ENCODE results near the gene MYCBPAP.

MYCBPAP gene

DNA sequence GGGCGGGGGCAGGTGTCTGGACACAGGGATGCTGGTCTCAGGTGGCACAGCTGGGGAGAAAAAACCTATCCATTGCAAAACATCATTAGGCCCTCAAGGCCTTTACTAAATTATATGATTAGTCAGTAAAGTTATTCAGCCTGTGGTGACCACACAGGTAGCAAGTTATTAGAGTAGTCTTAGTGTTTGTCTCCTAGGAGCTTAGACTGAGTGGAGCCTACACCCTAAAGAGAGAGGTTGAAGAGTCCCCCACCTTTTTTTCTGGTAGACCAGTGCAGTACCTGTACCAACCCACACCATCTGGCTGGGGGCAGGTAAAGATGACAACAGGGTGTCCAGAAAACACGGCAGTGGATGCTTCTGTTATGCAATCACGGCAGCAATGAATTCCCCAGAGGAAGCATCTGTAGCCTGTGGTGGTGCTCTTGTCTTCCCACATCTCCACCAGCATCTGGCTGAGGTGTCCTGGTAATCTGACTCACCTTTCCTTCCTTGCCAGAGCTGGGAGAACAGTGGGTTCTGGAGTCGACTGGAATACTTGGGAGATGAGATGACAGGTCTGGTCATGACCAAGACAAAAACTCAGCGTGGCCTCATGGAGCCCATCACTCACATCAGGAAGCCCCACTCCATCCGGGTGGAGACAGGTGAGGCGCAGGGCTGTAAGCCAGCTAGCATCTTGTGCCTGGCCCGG, 11.0 kb downstream of the MYCBPAP start:
- H3K4me3 ChIP-seq (replicated peaks; ENCODE audit: low read depth, low read length) = no peak overlapping the region
- H3K27me3 ChIP-seq (replicated peaks; ENCODE audit: control insufficient read depth, insufficient read depth, low read length) = no peaks in the 10 kb centered on the region
- TF ChIP-seq, protein P1, sequence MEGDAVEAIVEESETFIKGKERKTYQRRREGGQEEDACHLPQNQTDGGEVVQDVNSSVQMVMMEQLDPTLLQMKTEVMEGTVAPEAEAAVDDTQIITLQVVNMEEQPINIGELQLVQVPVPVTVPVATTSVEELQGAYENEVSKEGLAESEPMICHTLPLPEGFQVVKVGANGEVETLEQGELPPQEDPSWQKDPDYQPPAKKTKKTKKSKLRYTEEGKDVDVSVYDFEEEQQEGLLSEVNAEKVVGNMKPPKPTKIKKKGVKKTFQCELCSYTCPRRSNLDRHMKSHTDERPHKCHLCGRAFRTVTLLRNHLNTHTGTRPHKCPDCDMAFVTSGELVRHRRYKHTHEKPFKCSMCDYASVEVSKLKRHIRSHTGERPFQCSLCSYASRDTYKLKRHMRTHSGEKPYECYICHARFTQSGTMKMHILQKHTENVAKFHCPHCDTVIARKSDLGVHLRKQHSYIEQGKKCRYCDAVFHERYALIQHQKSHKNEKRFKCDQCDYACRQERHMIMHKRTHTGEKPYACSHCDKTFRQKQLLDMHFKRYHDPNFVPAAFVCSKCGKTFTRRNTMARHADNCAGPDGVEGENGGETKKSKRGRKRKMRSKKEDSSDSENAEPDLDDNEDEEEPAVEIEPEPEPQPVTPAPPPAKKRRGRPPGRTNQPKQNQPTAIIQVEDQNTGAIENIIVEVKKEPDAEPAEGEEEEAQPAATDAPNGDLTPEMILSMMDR (IDR thresholded peaks at IDR 0.05; ENCODE audit: insufficient read depth, low read length, poor library complexity, severe bottlenecking) = no peak
- no peaks in the 10 kb centered on the region for H3K36me3 ChIP-seq (ENCODE audit: control insufficient read depth, insufficient read depth, low read length)
- DNase-seq (ENCODE audit: extremely low read depth, insufficient read length) = no peak

DNA sequence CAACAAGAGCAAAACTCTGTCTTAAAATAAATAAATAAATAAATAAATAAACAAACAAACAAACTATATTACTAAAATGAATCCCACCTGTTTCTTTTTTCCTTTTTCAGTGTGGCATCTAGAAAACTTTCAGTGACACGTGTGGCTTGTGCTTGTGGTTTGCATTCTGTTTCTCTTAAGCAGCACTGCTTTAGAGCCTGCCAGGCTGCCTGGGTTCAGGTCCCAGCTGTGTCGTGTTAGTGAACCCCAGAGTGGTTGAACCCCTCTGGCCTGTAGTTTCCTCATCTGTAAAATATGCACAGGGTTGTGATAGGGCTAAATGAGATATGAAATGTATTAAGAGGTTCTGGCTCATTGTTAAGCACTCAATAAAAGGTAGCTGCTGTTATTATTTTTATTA, 12.2 kb downstream of the MYCBPAP start:
- TF ChIP-seq, protein P1 (IDR thresholded peaks at IDR 0.05; ENCODE audit: insufficient read depth, low read length, poor library complexity, severe bottlenecking) = no peak
- Histone ChIP-seq H3K27me3 (replicated peaks; ENCODE audit: control insufficient read depth, insufficient read depth, low read length) (no peaks in the 10 kb centered on the region), H3K36me3 (ENCODE audit: control insufficient read depth, insufficient read depth, low read length) (no peaks in the 10 kb centered on the region), H3K4me3 (replicated peaks; ENCODE audit: low read depth, low read length) (no peak overlapping the region)
- no peak for DNase-seq (ENCODE audit: extremely low read depth, insufficient read length)

DNA sequence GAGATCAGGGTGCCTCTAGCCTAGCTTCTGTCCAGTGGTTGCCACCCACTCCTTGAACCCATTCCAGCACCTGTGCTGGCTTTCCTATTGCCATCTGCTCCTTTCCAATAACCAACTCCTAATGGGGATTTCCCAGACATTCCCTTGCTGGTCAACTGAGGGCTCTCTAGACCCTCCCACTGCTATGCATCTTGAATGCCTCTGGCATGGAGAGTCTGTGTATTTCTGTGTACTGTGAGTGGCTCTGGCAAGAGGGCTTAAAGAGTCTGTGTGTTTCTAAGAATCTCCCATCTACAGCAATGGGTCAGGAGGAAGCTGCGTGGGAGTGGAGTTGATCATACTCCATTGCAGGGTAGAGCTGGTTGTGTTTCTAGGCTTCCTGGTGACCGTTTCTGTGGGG, 13.3 kb downstream of the MYCBPAP start:
- TF ChIP-seq, protein P1 (IDR thresholded peaks at IDR 0.05; ENCODE audit: insufficient read depth, low read length, poor library complexity, severe bottlenecking) = no peak
- no peak overlapping the region for H3K4me3 ChIP-seq (replicated peaks; ENCODE audit: low read depth, low read length)
- H3K36me3 ChIP-seq (ENCODE audit: control insufficient read depth, insufficient read depth, low read length) = no peaks in the 10 kb centered on the region
- DNase-seq (ENCODE audit: extremely low read depth, insufficient read length) = no peak
- H3K27me3 ChIP-seq (replicated peaks; ENCODE audit: control insufficient read depth, insufficient read depth, low read length) = no peaks in the 10 kb centered on the region

DNA sequence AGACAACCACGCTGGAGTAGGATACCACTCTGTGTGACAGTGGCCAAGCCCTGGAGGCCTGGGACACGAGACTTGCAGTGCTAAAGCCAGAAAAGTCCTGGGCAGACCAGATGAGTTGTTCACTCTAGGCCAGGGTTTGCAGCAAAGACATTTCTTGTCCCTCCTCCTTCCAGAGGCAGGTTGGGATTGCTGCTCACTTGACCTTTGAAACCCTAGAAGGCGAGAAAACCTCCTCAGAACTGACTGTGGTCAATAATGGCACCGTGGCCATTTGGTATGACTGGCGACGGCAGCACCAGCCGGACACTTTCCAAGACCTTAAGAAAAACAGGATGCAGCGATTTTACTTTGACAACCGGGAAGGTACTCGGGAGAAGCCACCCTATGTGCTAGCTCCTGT, 14.5 kb downstream of the MYCBPAP start:
- TF ChIP-seq, protein P1 (IDR thresholded peaks at IDR 0.05; ENCODE audit: insufficient read depth, low read length, poor library complexity, severe bottlenecking) = no peak
- Histone ChIP-seq H3K4me3 (replicated peaks; ENCODE audit: low read depth, low read length) (no peak overlapping the region), H3K27me3 (replicated peaks; ENCODE audit: control insufficient read depth, insufficient read depth, low read length) (no peaks in the 10 kb centered on the region), H3K36me3 (ENCODE audit: control insufficient read depth, insufficient read depth, low read length) (no peaks in the 10 kb centered on the region)
- DNase-seq (ENCODE audit: extremely low read depth, insufficient read length) = no peak

DNA sequence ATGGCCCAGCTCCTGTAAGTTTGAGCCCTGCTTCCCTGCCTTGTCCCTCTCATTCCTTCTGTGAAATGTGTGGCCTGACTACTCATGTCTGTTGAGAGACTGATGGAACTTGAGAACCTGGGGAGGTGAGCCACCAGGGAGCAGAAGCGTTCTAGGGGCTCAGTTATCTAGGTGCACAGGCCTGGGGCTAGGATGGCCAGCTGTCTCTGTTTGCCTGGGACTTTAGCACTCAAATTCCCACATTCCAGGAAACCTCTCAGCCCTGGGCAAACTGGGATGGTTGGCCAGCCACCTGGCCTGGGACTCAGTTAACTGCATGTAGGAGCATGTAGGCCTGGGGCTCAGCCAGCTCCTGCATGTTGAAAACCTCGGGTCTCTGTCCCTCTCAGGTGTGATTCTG, 15.0 kb downstream of the MYCBPAP start:
- Histone ChIP-seq H3K4me3 (replicated peaks; ENCODE audit: low read depth, low read length) (no peak overlapping the region), H3K27me3 (replicated peaks; ENCODE audit: control insufficient read depth, insufficient read depth, low read length) (no peaks in the 10 kb centered on the region), H3K36me3 (ENCODE audit: control insufficient read depth, insufficient read depth, low read length) (no peaks in the 10 kb centered on the region)
- no peak for DNase-seq (ENCODE audit: extremely low read depth, insufficient read length)
- TF ChIP-seq, protein P1 (IDR thresholded peaks at IDR 0.05; ENCODE audit: insufficient read depth, low read length, poor library complexity, severe bottlenecking) = no peak

DNA sequence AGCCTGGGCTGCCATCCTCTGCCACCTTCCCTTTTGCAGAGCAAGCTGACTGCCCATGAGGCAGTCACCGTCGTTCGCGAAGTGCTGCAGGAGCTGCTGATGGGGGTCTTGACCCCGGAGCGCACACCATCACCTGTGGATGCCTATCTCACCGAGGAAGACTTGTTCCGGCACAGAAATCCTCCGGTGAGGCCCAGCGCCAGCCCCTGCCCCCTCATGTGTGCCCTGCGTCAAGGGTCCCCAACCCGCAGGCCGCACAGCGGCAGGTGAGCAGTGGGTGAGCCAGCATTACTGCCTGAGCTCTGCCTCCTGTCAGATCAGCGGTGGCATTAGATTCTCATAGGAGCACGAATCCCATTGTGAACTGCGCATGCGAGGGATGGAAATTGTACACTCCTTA, 16.6 kb downstream of the MYCBPAP start:
- TF ChIP-seq, protein P1 (IDR thresholded peaks at IDR 0.05; ENCODE audit: insufficient read depth, low read length, poor library complexity, severe bottlenecking) = no peak
- no peaks in the 10 kb centered on the region for H3K27me3 ChIP-seq (replicated peaks; ENCODE audit: control insufficient read depth, insufficient read depth, low read length)
- H3K4me3 ChIP-seq (replicated peaks; ENCODE audit: low read depth, low read length) = no peak overlapping the region
- H3K36me3 ChIP-seq (ENCODE audit: control insufficient read depth, insufficient read depth, low read length) = no peaks in the 10 kb centered on the region
- DNase-seq (ENCODE audit: extremely low read depth, insufficient read length) = no peak

All from GM06990 (cell line).